ENCODE data around the gene F13A1. TPM values are rescaled to one million over a fixed set of nuclear protein-coding genes. Genes with fewer than 3 reads are reported as not detected.

Gene F13A1
- polyA plus RNA-seq, 1 of the 3 experiments (the other 2 are of a cell fraction): not detected

- 15% methylated on average over 8 of the region's 10 CpGs for WGBS (ENCODE audit: low lambda C conversion rate)
- TF ChIP-seq RFX5 (IDR thresholded peaks at IDR 0.05; ENCODE audit: low read length): no peak
- TF ChIP-seq, protein P1, sequence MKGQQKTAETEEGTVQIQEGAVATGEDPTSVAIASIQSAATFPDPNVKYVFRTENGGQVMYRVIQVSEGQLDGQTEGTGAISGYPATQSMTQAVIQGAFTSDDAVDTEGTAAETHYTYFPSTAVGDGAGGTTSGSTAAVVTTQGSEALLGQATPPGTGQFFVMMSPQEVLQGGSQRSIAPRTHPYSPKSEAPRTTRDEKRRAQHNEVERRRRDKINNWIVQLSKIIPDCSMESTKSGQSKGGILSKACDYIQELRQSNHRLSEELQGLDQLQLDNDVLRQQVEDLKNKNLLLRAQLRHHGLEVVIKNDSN (IDR thresholded peaks at IDR 0.05; ENCODE audit: borderline replicate concordance, low read depth): no peak
- no peak for TF ChIP-seq NRF1 (IDR thresholded peaks at IDR 0.05; ENCODE audit: low read depth, low read length)
- TF ChIP-seq MEF2A (IDR thresholded peaks at IDR 0.05; ENCODE audit: borderline replicate concordance, low read depth): no peak
- TF ChIP-seq RAD21 (IDR thresholded peaks at IDR 0.05; ENCODE audit: low read length): no peak
- no peak for TF ChIP-seq ELF1 (IDR thresholded peaks at IDR 0.05)
- no peak for TF ChIP-seq MXI1 (IDR thresholded peaks at IDR 0.05; ENCODE audit: low read depth, low read length)
- TF ChIP-seq FOXM1 (IDR thresholded peaks at IDR 0.05; ENCODE audit: low read depth): no peak
- no peak for TF ChIP-seq FOSL2 (IDR thresholded peaks at IDR 0.05; ENCODE audit: borderline replicate concordance, low read depth)
- TF ChIP-seq MAX (IDR thresholded peaks at IDR 0.05; ENCODE audit: low read depth): no peak
- TF ChIP-seq RCOR1 (IDR thresholded peaks at IDR 0.05; ENCODE audit: low read length): no peak
- no peak for TF ChIP-seq YY1 (IDR thresholded peaks at IDR 0.05; ENCODE audit: low read depth)
- no peak for TF ChIP-seq TAF1 (IDR thresholded peaks at IDR 0.05; ENCODE audit: borderline replicate concordance, low read depth, low read length)
- no peak for TF ChIP-seq TCF12 (IDR thresholded peaks at IDR 0.05)
- TF ChIP-seq, protein P2, sequence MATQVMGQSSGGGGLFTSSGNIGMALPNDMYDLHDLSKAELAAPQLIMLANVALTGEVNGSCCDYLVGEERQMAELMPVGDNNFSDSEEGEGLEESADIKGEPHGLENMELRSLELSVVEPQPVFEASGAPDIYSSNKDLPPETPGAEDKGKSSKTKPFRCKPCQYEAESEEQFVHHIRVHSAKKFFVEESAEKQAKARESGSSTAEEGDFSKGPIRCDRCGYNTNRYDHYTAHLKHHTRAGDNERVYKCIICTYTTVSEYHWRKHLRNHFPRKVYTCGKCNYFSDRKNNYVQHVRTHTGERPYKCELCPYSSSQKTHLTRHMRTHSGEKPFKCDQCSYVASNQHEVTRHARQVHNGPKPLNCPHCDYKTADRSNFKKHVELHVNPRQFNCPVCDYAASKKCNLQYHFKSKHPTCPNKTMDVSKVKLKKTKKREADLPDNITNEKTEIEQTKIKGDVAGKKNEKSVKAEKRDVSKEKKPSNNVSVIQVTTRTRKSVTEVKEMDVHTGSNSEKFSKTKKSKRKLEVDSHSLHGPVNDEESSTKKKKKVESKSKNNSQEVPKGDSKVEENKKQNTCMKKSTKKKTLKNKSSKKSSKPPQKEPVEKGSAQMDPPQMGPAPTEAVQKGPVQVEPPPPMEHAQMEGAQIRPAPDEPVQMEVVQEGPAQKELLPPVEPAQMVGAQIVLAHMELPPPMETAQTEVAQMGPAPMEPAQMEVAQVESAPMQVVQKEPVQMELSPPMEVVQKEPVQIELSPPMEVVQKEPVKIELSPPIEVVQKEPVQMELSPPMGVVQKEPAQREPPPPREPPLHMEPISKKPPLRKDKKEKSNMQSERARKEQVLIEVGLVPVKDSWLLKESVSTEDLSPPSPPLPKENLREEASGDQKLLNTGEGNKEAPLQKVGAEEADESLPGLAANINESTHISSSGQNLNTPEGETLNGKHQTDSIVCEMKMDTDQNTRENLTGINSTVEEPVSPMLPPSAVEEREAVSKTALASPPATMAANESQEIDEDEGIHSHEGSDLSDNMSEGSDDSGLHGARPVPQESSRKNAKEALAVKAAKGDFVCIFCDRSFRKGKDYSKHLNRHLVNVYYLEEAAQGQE (IDR thresholded peaks at IDR 0.05; ENCODE audit: low read depth, low read length): no peak
- H4K20me1 ChIP-seq (ENCODE audit: insufficient read depth): no peaks in the 10 kb centered on the region
- no peaks in the 10 kb centered on the region for H3K36me3 ChIP-seq (replicated peaks in 1 of 2; ENCODE audit: control insufficient read depth in 1 of 2, insufficient read depth in 2 of 2, low read length in 1 of 2)
- ChIA-PET POLR2A (no interaction called here), CTCF (no interaction called here)
- H3K79me2 ChIP-seq (ENCODE audit: insufficient read depth): no peaks in the 10 kb centered on the region
- H3K4me2 ChIP-seq: no peak overlapping the region
- no peak overlapping the region for H2AFZ ChIP-seq (ENCODE audit: low read depth)
- H3K27me3 ChIP-seq (ENCODE audit: insufficient read depth): peaks cover 21% of the 10 kb centered on the region
- no peak overlapping the region for H3K9ac ChIP-seq
- no peaks in the 10 kb centered on the region for H3K4me1 ChIP-seq (ENCODE audit: control insufficient read depth in 1 of 2, insufficient read depth in 2 of 2, low read depth in 1 of 2, low read length in 1 of 2)
- H3K27ac ChIP-seq (ENCODE audit: low read depth in 2 of 2, low read length in 1 of 2): no peak overlapping the region
- H3K4me3 ChIP-seq (ENCODE audit: low read depth in 2 of 2, low read length in 1 of 2): no peak overlapping the region
- no peaks in the 10 kb centered on the region for H3F3A ChIP-seq (replicated peaks; ENCODE audit: insufficient read depth)
- no peaks in the 10 kb centered on the region for H3K9me3 ChIP-seq
- no peaks in the 10 kb centered on the region for H3K9me2 ChIP-seq
- DNase-seq: no peak
Observed at GRCh38 chr6:6317825-6318733, 2.4 kb downstream of the F13A1 start.

All from SK-N-SH (cell line).